Measurements from ENCODE around the gene WDR38. TPM values are rescaled to one million over a fixed set of nuclear protein-coding genes. Genes with fewer than 3 reads are reported as not detected.

WDR38 gene
- total and polyA plus RNA-seq, 2 of the 4 experiments (the other 2 are of a cell fraction): not detected

DNA sequence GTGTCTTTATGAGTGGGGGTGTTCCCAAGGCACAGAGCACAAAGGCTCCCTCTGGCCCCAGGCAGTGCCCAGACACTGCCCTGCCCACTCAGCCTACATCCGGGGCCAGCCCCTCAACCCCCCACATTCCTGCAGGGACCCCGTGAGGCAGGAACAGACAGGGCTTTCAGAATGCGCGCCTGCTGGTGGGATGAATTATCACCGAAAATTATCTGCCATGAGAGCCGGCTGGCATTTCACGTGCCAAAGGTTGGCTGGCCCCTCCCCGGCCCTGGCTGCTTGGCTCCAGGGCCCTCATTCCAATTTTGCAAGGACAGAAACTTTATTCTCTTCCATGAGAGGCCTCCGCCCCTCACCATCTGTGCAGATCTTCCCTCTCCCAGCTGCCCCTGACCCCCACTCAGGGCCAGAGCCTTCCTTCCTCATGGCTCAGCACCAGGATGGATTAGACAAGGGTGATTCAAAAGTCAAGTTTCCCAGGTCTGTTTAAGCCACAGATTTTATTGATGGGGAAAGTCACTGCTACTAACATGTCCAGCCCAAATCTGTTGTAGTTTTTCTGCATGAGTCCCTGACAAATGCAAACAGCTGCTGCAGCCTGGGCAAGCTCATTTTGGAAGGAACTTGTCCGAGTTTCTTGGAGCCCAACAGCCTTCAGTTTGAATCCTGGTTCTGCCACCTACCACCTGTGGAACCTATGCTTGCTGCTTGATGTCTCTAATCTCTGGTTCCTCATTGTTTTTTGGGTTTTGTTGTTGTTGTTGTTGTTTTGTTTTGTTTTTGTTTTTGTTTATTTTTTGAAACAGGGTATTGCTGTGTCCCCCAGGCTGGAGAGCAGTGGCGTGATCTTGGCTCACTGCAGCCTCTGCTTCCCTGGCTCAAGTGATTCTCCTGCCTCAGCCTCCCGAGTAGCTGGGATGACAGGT is 32.3 kb upstream of the WDR38 start (continued):
- no peak for TF ChIP-seq RCOR1 (IDR thresholded peaks at IDR 0.05; ENCODE audit: insufficient replicate concordance, low read length)

GRCh38 chr9:124828489-124829333 is 24.5 kb upstream of the WDR38 start:
- POLR2A ChIA-PET (ENCODE audit: unreplicated experiment): interaction anchor here (0.5 kb wide), 1 partner anchor 29 kb away, joined by 3 read pairs; no protein-coding TSS in a partner anchor
- H4K5ac ChIP-seq (ENCODE audit: low read depth, low read length): no peak overlapping the region
- DNase-seq (no peak), ATAC-seq (ENCODE audit: low read depth) (no peak)
- H3K27ac ChIP-seq (ENCODE audit: insufficient read depth, low read length): no peak overlapping the region
- no peak overlapping the region for H2BK5ac ChIP-seq (ENCODE audit: low read depth, low read length, poor library complexity, severe bottlenecking)
- WGBS, 2 experiments (ENCODE audit: extremely low coverage in 2 of 2, insufficient read length in 1 of 2): 38% methylated on average over 1 of the region's 2 CpGs; no CpG with 5 or more reads in 1 of the 2 experiments
- TF ChIP-seq MXI1 (IDR thresholded peaks at IDR 0.05; ENCODE audit: borderline replicate concordance, low read depth, low read length): no peak
- TF ChIP-seq RAD21 (IDR thresholded peaks at IDR 0.05; ENCODE audit: low read length): no peak
- in situ Hi-C loops (cut with MboI; ENCODE audit: low sequenced_read_pairs) (no loop called here), intact Hi-C loops (cut with micrococcal nuclease) (loop anchor here (1.0 kb wide), 1 partner anchor 9 kb away; no protein-coding TSS in a partner anchor), dilution Hi-C loops (cut with HindIII; ENCODE audit: low sequenced_read_pairs, unreplicated experiment) (no loop called here)
- no peak overlapping the region for H3K18ac ChIP-seq (ENCODE audit: low read depth, low read length)
- no peak overlapping the region for H2BK120ac ChIP-seq (ENCODE audit: low read depth, low read length)
- H2BK15ac ChIP-seq (ENCODE audit: low read depth, low read length): no peak overlapping the region
- H3K4me1 ChIP-seq (ENCODE audit: control insufficient read depth, insufficient read depth, low read length): peaks cover 10% of the 10 kb centered on the region
- H4K20me1 ChIP-seq (ENCODE audit: insufficient read depth, low read length): no peaks in the 10 kb centered on the region; the same call in 1 of the 2 replicates
- no peak overlapping the region for H3K23ac ChIP-seq (ENCODE audit: low read depth, low read length)
- peaks cover 4% of the 10 kb centered on the region; the same call in 1 of the 2 replicates for H3K9me1 ChIP-seq (ENCODE audit: insufficient read depth, low read length)
- no peak overlapping the region for H3K4me3 ChIP-seq (ENCODE audit: insufficient read depth, low read depth, low read length)
- H3K4ac ChIP-seq (ENCODE audit: low read depth, low read length): no peak overlapping the region
- H3K36me3 ChIP-seq (ENCODE audit: control insufficient read depth, insufficient read depth, low read length): no peaks in the 10 kb centered on the region
- no peak overlapping the region for H3K4me2 ChIP-seq (ENCODE audit: low read depth, low read length)
- no peaks in the 10 kb centered on the region for H3K79me1 ChIP-seq (ENCODE audit: low read depth in 1 of 2, low read length in 2 of 2)
- H2BK20ac ChIP-seq (ENCODE audit: low read depth, low read length): no peak overlapping the region
- no peak overlapping the region for H4K91ac ChIP-seq (ENCODE audit: insufficient read depth, low read depth, low read length)
- no peaks in the 10 kb centered on the region for H3K27me3 ChIP-seq (ENCODE audit: control insufficient read depth, insufficient read depth, low read length)
- no peak overlapping the region for H3K9ac ChIP-seq (ENCODE audit: low read depth, low read length)
- no TSS peak for BruUV-seq (replicated peaks)
- H3K9me3 ChIP-seq (ENCODE audit: control insufficient read depth, insufficient read depth, low read length): 0 out of 2 replicates have a peak, but pooled peaks cover 2% of the 10 kb centered on the region
- no peak overlapping the region for H2AK9ac ChIP-seq (replicated peaks; ENCODE audit: low read depth, low read length, poor library complexity)
- H2AK5ac ChIP-seq (ENCODE audit: low read depth, low read length): 0 out of 2 replicates have a peak overlapping the region, but pooled peaks have one; percentile 7
- no peak overlapping the region for H3K14ac ChIP-seq (replicated peaks; ENCODE audit: low read depth, low read length)
- no peak overlapping the region for H2AFZ ChIP-seq (replicated peaks; ENCODE audit: low read length, poor library complexity)
- CTCF ChIA-PET: interaction anchor here (1.0 kb wide), 1 partner anchor 11 kb away, joined by 5 read pairs; no protein-coding TSS in a partner anchor
- no peak overlapping the region for H3K56ac ChIP-seq (ENCODE audit: extremely low read depth, insufficient read depth, low read length)
- no peak overlapping the region for H4K8ac ChIP-seq (ENCODE audit: low read depth in 2 of 2, low read length in 2 of 2)

All from IMR-90 (cell line).